Stimulated activated naive CD8-positive, alpha-beta T cell treated with anti-CD3 and anti-CD28 coated beads, Interleukin-15, Interleukin-2, amounts not matched to agents 100 U/mL and 50 U/mL, for 24 hours (primary cell): ENCODE data around the gene CEP68.
"Not testable (repeated sequence)": the region's sequence is repeated elsewhere in the genome, so short reads cannot be mapped to it uniquely, and the experiment has no call there.

Experiments used
- ATAC-seq: fragments of 150-1000 bp; cut with Tn5 transposase; one replicate; pipeline ENCODE4 v1.10.0; 2021
- DNase-seq: peaks from one replicate; pipeline ENCODE4 v3.0.0; 2021

The CEP68 gene

GRCh38 chr2:65085148-65085547 is 28.9 kb downstream of the CEP68 start:
- ATAC-seq (no peak), DNase-seq (no peak)

- no peak for ATAC-seq
Measured at GRCh38 chr2:65092791-65093190, 36.6 kb downstream of the CEP68 start.

GRCh38 chr2:65093211-65093610 is 37.0 kb downstream of the CEP68 start:
- ATAC-seq, result no peak
- DNase-seq, result no peak

More at GRCh38 chr2:65092791-65093190, 36.6 kb downstream of the CEP68 start:
- DNase-seq, result no peak

GRCh38 chr2:65096948-65097347 is 40.7 kb downstream of the CEP68 start:
- ATAC-seq, result no peak
- DNase-seq, result no peak

GRCh38 chr2:65097844-65098243 is 41.6 kb downstream of the CEP68 start:
- ATAC-seq (no peak), DNase-seq (no peak)

- no peak for ATAC-seq
- DNase-seq, result no peak
Measured at GRCh38 chr2:65098741-65099140, 42.5 kb downstream of the CEP68 start.

- DNase-seq (no peak), ATAC-seq (no peak)
Measured at GRCh38 chr2:65101071-65101470, 44.9 kb downstream of the CEP68 start.

- no peak for ATAC-seq
- DNase-seq, result no peak
Measured at GRCh38 chr2:65103013-65103715, 46.9 kb downstream of the CEP68 start.

GRCh38 chr2:65107530-65107929 is 51.3 kb downstream of the CEP68 start:
- ATAC-seq (no peak), DNase-seq (no peak)

- no peak for ATAC-seq
- no peak for DNase-seq
Measured at GRCh38 chr2:65108780-65109179, 52.6 kb downstream of the CEP68 start.

- DNase-seq, result no peak
- ATAC-seq, result no peak
Measured at GRCh38 chr2:65112633-65113032, 56.4 kb downstream of the CEP68 start.

GRCh38 chr2:65113229-65113628 is 57.0 kb downstream of the CEP68 start:
- no peak for ATAC-seq

GRCh38 chr2:65113816-65114215 is 57.6 kb downstream of the CEP68 start:
- ATAC-seq, result no peak

More at GRCh38 chr2:65113229-65113628, 57.0 kb downstream of the CEP68 start:
- no peak for DNase-seq

GRCh38 chr2:65114921-65115320 is 58.7 kb downstream of the CEP68 start:
- DNase-seq (no peak), ATAC-seq (no peak)

More at GRCh38 chr2:65113816-65114215, 57.6 kb downstream of the CEP68 start:
- DNase-seq, result no peak

- DNase-seq (no peak), ATAC-seq (no peak)
Measured at GRCh38 chr2:65116645-65117044, 60.4 kb downstream of the CEP68 start.

GRCh38 chr2:65120990-65121693 is 64.9 kb downstream of the CEP68 start:
- DNase-seq (no peak), ATAC-seq (no peak)

- no peak for DNase-seq
- no peak for ATAC-seq
Measured at GRCh38 chr2:65122313-65122712, 66.1 kb downstream of the CEP68 start.

GRCh38 chr2:65125457-65125856 is 69.2 kb downstream of the CEP68 start:
- not testable (repeated sequence) for ATAC-seq
- peak; percentile 12 for DNase-seq

- no peak for ATAC-seq
- DNase-seq, result no peak
Measured at GRCh38 chr2:65128297-65129190, 72.3 kb downstream of the CEP68 start.

- DNase-seq, result peak; percentile 58
- no peak for ATAC-seq
Measured at GRCh38 chr2:65129286-65129825, 73.1 kb downstream of the CEP68 start.

GRCh38 chr2:65129826-65130663 is 73.8 kb downstream of the CEP68 start, which contains the start of gene RAB1A:
Gene RAB1A, minus strand, starts transcription at chr2:65130106. Its CDS starts 191 bp downstream, at chr2:65129915.
- ATAC-seq (peak; percentile 98), DNase-seq (peak; percentile 99)
